ENCODE results near the gene PHLPP1.

The PHLPP1 gene

GRCh38 chr18:63028380-63028779 lies 313.0 kb downstream of the PHLPP1 start:
- Histone ChIP-seq H3K36me3 (ENCODE audit: control insufficient read depth, insufficient read depth, low read length) (no peaks in the 10 kb centered on the region), H3K27ac (ENCODE audit: low read depth, low read length, severe bottlenecking) (no peak overlapping the region), H3K4me3 (ENCODE audit: extremely low read depth, insufficient read depth, low read length, poor library complexity, severe bottlenecking) (no peak overlapping the region), H3K4me1 (ENCODE audit: control insufficient read depth, insufficient read depth, low read length, poor library complexity, severe bottlenecking) (no peaks in the 10 kb centered on the region), H3K9me3 (ENCODE audit: control insufficient read depth, low read length) (no peaks in the 10 kb centered on the region)
- 80% methylated on average over 1 of the region's 2 CpGs; no CpG with 5 or more reads in 1 of the 2 experiments for WGBS, 2 experiments (ENCODE audit: insufficient coverage in 2 of 2)

All from mesodermal cell (in vitro differentiated cells).